ENCODE results near the gene MYO5C.

DNA sequence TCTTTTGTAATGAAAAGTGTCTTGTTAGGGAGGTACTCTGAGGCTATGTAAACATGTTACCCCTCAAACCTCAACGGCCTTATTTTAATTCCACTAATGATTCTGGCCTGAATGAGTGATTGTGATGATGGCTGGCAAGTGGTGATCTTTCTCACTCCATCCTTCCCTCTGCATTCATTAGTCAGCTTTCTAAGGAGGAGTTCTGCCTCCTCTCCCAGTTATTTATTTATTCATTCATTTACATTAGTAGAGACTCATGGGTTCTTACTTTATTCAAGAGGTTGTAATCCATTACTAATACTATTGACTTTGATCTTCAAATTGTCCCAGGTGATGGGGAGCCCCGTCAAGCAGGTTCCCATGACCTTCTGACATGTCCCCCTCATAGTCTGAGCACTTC lies 139.7 kb downstream of the MYO5C start:
- no peak for TF ChIP-seq POLR2A (IDR thresholded peaks at IDR 0.05)
- TF ChIP-seq, protein P1, sequence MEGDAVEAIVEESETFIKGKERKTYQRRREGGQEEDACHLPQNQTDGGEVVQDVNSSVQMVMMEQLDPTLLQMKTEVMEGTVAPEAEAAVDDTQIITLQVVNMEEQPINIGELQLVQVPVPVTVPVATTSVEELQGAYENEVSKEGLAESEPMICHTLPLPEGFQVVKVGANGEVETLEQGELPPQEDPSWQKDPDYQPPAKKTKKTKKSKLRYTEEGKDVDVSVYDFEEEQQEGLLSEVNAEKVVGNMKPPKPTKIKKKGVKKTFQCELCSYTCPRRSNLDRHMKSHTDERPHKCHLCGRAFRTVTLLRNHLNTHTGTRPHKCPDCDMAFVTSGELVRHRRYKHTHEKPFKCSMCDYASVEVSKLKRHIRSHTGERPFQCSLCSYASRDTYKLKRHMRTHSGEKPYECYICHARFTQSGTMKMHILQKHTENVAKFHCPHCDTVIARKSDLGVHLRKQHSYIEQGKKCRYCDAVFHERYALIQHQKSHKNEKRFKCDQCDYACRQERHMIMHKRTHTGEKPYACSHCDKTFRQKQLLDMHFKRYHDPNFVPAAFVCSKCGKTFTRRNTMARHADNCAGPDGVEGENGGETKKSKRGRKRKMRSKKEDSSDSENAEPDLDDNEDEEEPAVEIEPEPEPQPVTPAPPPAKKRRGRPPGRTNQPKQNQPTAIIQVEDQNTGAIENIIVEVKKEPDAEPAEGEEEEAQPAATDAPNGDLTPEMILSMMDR (IDR thresholded peaks at IDR 0.05): no peak
- no peak for TF ChIP-seq POLR2AphosphoS5 (IDR thresholded peaks at IDR 0.05; ENCODE audit: insufficient read depth in 1 of 2, low read depth in 1 of 2)

Data from vagina (tissue), 2 donors.